Activated B cell treated with CpG ODN at 0.5 μM for 24 hours (primary cell): ENCODE data around the gene ULBP2. TPM values are rescaled to one million over a fixed set of nuclear protein-coding genes. Genes with fewer than 3 reads are reported as not detected.
"Not testable (repeated sequence)": the region's sequence is repeated elsewhere in the genome, so short reads cannot be mapped to it uniquely, and the experiment has no call there.

Experiments
- ATAC-seq: fragments of 200-7000 bp; cut with Tn5 transposase; one replicate; pipeline ENCODE4 v1.10.0; 2021; ENCODE audit warnings: low read depth, mild to moderate bottlenecking, moderate library complexity
- CTCF ChIA-PET: fragments of 350-600 bp; sonication (Branson Sonifier 250); formaldehyde crosslinking; loops from one replicate; lab custom pipeline; 2021; ENCODE audit warnings: antibody characterized with exemption; lab: Charles Lee
- POLR2A ChIA-PET: fragments of 350-600 bp; sonication (Branson Sonifier 250); formaldehyde crosslinking; loops from one replicate; lab custom pipeline; 2021; ENCODE audit warnings: antibody characterized with exemption; lab: Charles Lee
- DNase-seq: peaks from one replicate; pipeline ENCODE4 v3.0.0; 2022
- H3K27ac Mint-ChIP-seq: one replicate; pipeline ENCODE4 v1.8.0; 2020; ENCODE audit warnings: mixed read lengths
- H3K27me3 Mint-ChIP-seq: one replicate; pipeline ENCODE4 v1.8.0; 2021; ENCODE audit warnings: mixed read lengths
- H3K36me3 Mint-ChIP-seq: one replicate; pipeline ENCODE4 v1.8.0; 2021; ENCODE audit warnings: low read depth, mixed read lengths
- H3K4me1 Mint-ChIP-seq: one replicate; pipeline ENCODE4 v1.8.0; 2021; ENCODE audit warnings: mixed read lengths
- H3K4me3 Mint-ChIP-seq: one replicate; pipeline ENCODE4 v1.8.0; 2020; ENCODE audit warnings: mild to moderate bottlenecking, mixed read lengths
- H3K9me3 Mint-ChIP-seq: one replicate; pipeline ENCODE4 v1.8.0; 2020; ENCODE audit warnings: mixed read lengths
- CTCF ChIP-seq: fragments of 200-600 bp; IDR thresholded peaks from one replicate; pipeline ENCODE4 v1.8.0; 2022; ENCODE audit warnings: antibody characterized with exemption, mild to moderate bottlenecking
- intact Hi-C: fragments of 100-400 bp; cut with micrococcal nuclease; formaldehyde crosslinking; loops from one replicate; pipeline ENCODE4 v1.15.1; 2024
- total RNA-seq: library from RNA; stranded (reverse); gene quantifications from 2 replicates; pipeline ENCODE4 v1.2.3, GENCODE V29; 2022

The ULBP2 gene
- total RNA-seq, 1 donor from 2014 or later = 0.29 TPM

- H3K4me3 Mint-ChIP-seq, DNase-seq, H3K4me1 Mint-ChIP-seq, H3K9me3 Mint-ChIP-seq, H3K27ac Mint-ChIP-seq, ATAC-seq, H3K36me3 Mint-ChIP-seq, intact Hi-C loops: not testable (repeated sequence)
- POLR2A ChIA-PET = interaction anchor here (0.6 kb wide), 1 partner anchor 52 kb away, joined by 3 read pairs; no protein-coding TSS in a partner anchor
- H3K27me3 Mint-ChIP-seq = peaks cover 62% of the 10 kb centered on the region
- CTCF ChIA-PET = interaction anchor here (1.9 kb wide), 1 partner anchor 10 kb away, joined by 3 read pairs; no protein-coding TSS in a partner anchor
Measured at GRCh38 chr6:149954984-149955653, 13.3 kb downstream of the ULBP2 start.

- CTCF ChIA-PET = interaction anchor here (1.9 kb wide), 1 partner anchor 10 kb away, joined by 3 read pairs; no protein-coding TSS in a partner anchor
- H3K27ac Mint-ChIP-seq, H3K9me3 Mint-ChIP-seq, H3K36me3 Mint-ChIP-seq, DNase-seq, intact Hi-C loops, H3K4me1 Mint-ChIP-seq, ATAC-seq, H3K4me3 Mint-ChIP-seq: not testable (repeated sequence)
- H3K27me3 Mint-ChIP-seq = peaks cover 60% of the 10 kb centered on the region
- POLR2A ChIA-PET = interaction anchor here (0.6 kb wide), 1 partner anchor 51 kb away, joined by 3 read pairs; no protein-coding TSS in a partner anchor
Measured at GRCh38 chr6:149955654-149956317, 14.0 kb downstream of the ULBP2 start.

GRCh38 chr6:149958124-149958523, 16.3 kb downstream of the ULBP2 start:
- intact Hi-C loops, CTCF ChIA-PET, H3K36me3 Mint-ChIP-seq, ATAC-seq, H3K27ac Mint-ChIP-seq, H3K4me3 Mint-ChIP-seq, POLR2A ChIA-PET, DNase-seq, H3K9me3 Mint-ChIP-seq: not testable (repeated sequence)
- Mint-ChIP-seq H3K27me3 (peaks cover 58% of the 10 kb centered on the region), H3K4me1 (peaks cover 12% of the 10 kb centered on the region)

GRCh38 chr6:149959806-149960205, 18.0 kb downstream of the ULBP2 start:
- peaks cover 66% of the 10 kb centered on the region for H3K27me3 Mint-ChIP-seq
- H3K9me3 Mint-ChIP-seq, ATAC-seq, H3K4me3 Mint-ChIP-seq, POLR2A ChIA-PET, H3K27ac Mint-ChIP-seq, H3K36me3 Mint-ChIP-seq, CTCF ChIA-PET, intact Hi-C loops, DNase-seq: not testable (repeated sequence)
- peaks cover 24% of the 10 kb centered on the region for H3K4me1 Mint-ChIP-seq

GRCh38 chr6:149960488-149960887, 18.7 kb downstream of the ULBP2 start:
- H3K9me3 Mint-ChIP-seq = no peaks in the 10 kb centered on the region
- TF ChIP-seq CTCF = no peak
- DNase-seq (no peak), ATAC-seq (no peak)
- intact Hi-C loops = no loop called here
- H3K27me3 Mint-ChIP-seq = peaks cover 64% of the 10 kb centered on the region
- H3K27ac Mint-ChIP-seq = no peak overlapping the region
- H3K36me3 Mint-ChIP-seq = peaks cover 2% of the 10 kb centered on the region
- POLR2A ChIA-PET = no interaction called here
- CTCF ChIA-PET = no interaction called here
- H3K4me3 Mint-ChIP-seq = no peak overlapping the region
- H3K4me1 Mint-ChIP-seq = peaks cover 23% of the 10 kb centered on the region

- peaks cover 2% of the 10 kb centered on the region for H3K36me3 Mint-ChIP-seq
- ChIA-PET POLR2A (interaction anchor here (1.1 kb wide), 1 partner anchor 23 kb away, joined by 3 read pairs; no protein-coding TSS in a partner anchor), CTCF (interaction anchor here (1.2 kb wide), 1 partner anchor 55 kb away, joined by 6 read pairs; no protein-coding TSS in a partner anchor)
- no peak overlapping the region for H3K4me3 Mint-ChIP-seq
- no peak overlapping the region for H3K27ac Mint-ChIP-seq
- no peaks in the 10 kb centered on the region for H3K9me3 Mint-ChIP-seq
- H3K4me1 Mint-ChIP-seq = peaks cover 27% of the 10 kb centered on the region
- H3K27me3 Mint-ChIP-seq = peaks cover 64% of the 10 kb centered on the region
- no peak for TF ChIP-seq CTCF
- intact Hi-C loops = loop anchor here (1.0 to 2.0 kb wide), 2 partner anchors 28 to 29 kb away; no protein-coding TSS in a partner anchor
- no peak for DNase-seq
- ATAC-seq = no peak
Measured at GRCh38 chr6:149961728-149962425, 20.1 kb downstream of the ULBP2 start.
